Activated CD4-positive, alpha-beta T cell treated with anti-CD3 and anti-CD28 coated beads for 4 hours (primary cell): Measurements from ENCODE around the gene LIPK.
"Not testable (repeated sequence)": the region's sequence is repeated elsewhere in the genome, so short reads cannot be mapped to it uniquely, and the experiment has no call there.

Source experiments
- DNase-seq, 2 donors: peaks; one replicate each; pipeline ENCODE4 v3.0.0-alpha.2; 2020

The LIPK gene

DNA sequence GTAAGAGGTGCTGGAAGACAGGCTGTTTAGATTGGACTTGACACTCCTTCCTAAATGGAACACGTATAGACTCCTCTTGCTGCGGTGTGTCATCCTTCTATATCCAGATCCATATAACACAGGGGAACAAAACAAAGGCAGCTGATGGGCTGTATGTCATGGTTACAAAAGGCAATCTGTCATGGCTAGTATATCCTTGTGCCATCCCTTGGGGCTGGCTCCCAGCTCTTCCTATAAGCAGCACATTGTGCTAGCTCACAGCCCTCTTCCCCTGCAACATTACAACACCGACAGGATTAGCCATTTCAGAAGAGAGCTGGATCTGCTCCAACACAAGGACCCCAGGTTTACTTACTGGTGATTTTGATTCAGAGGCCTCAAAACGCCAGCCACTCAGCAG, 15.3 kb downstream of the LIPK start:
- DNase-seq: no peak

DNA sequence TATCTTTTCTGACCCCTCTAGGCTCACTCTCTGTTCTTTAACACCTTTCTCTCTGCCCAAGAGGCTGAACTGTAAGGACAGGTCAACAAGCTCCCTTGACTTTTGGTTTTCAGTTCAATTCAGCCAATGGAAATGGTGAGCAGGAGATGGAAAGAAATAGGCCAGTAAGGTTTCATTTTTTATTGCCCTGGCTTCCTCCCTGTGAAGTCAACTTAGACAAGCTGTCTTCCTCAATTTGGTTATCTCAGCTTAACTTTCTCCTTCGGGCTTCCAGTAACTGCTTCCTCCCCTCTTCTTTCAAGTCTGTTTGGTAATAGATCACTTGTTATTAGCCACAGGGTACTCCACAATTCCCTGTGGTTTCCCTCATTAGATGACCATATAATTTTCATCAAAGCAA, 19.7 kb downstream of the LIPK start:
- DNase-seq: no peak

DNA sequence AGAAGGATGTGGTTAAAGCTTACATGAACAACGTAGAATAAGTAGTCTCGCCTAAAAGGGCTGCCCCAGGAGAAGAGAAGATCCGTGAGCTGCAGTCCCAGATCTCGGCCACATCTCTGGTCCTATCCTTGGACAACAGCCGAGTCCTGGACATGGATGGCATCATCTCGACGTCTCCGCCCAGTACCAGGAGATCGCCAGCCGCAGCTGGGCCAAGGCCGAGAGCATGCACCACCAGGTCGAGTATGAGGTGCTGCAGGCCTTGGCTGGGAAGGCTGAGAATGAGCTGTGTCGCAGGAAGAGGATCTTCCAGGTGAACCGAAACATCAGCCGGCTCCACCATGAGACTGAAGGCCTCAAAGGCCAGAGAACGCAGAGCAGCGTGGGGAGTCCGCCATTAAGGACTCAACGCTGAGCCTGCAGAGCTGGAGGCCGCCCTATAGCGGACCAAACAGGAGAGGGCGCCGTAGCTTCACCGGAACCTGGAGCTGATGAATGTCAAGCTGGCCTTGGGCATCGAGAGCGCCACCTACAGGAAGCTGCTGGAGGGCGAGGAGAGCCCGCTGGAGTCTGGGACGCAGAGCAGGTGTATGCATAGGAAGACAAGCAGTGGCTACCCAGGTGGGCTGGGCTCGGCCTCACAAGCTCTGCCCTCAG, 22.2 kb downstream of the LIPK start:
- peak in 1 of 2 donors; percentile 3 for DNase-seq

DNA sequence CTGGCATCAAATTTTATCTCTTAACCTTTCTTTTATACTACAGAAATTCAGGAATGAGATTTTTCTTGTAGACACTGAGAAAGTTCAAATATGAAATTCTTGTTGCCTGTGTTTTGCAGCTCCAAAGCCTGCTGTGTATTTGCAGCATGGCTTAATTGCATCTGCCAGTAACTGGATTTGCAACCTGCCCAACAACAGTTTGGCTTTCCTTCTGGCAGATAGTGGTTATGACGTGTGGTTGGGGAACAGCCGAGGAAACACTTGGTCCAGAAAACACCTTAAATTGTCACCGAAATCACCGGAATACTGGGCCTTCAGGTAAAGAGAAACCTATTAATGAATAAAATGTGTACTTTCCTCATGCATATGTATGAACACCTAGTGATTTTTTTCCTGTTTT, 24.8 kb downstream of the LIPK start:
- no peak for DNase-seq

DNA sequence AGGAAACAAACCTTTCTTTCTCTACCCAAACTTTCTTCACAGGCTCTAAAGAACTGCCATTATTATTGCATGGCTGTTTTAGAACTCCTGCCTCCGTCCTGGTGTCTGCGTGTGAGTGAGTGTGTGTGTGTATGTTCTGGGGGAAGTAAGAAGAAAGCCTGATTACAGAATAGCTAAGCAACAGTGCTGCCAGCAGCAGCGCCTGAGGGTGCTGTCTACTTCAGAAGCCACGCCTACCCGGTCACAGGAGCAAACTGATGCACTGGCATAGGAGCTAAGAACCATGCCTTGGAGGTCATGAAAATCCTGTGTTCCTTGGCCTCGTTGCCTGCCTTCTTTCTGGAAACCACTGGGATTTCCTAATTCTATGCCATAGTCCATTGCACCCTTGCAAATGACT, 25.2 kb downstream of the LIPK start:
- DNase-seq: no peak

DNA sequence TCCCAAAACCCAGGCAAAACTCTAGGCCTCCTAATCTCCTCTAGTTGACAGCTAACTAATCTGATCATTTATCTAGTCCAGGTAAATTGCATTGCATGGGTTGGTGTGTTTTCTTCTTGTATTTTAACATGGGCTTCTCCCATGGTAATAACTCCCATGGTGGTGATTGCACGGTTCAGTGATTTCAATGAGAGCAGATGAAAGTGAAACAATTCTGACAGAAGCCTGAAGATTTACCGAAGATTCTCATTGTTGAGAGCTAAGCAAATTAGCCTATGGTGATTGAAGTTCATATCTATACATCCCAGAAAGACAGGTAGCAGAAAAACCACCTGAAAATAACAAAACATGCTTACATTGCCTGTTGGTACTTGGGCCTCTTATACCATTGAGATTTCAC, 27.2 kb downstream of the LIPK start:
- no peak for DNase-seq

DNA sequence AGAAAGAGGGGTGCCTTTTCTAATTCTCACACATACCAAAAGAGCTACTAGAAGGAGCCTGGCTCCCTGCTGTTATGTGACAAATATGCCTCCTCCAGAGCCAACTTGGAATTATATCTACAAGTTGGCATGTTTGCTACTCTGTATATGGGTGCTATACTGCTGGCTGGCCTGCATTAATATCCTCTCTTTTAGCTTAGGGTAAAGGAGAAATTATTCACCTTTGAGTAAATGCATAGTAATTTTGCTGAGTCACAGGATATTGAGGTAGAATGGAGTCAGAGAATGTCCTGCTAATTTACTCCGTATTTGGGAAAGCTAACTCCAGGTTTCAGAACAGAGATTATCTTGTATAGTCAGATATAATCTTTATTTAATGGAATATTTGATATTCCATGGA, 29.6 kb downstream of the LIPK start:
- DNase-seq: no peak

DNA sequence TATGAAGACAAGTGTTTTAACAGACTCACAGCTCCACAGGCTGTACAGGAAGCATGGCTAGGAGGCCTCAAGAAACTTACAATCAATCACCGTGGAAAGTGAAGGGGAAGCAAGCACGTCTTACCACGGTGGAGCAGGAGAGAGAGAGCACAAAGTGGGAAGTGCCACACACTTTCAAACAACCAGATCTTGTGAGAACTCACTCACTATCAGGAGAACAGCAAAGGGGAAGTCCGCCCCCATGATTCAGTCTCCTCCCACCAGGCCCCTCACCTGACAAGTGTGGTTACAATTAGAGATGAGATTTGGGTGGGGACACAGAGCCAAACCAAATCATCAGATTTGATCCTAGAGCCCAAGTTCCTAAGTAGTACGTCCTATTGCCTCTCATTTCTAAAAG, 35.9 kb downstream of the LIPK start:
- DNase-seq: not testable (repeated sequence)

DNA sequence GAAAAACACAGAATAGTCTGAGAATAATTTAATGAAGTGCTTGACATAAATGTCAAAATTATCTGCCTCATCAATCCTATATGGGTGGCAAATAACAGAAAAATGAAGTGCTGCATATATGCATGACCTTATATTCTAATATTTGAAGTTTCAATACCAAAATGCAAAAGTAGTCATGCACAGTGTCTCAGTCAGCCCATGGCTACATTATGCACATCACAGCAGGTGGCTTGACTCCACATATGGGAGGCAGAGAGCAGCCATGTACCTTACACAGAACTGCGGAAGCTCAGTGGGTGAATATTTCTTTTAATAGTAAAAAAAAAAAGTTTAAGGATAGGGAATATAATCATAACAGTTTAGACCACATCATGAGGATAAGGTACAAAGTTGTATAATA, 36.4 kb downstream of the LIPK start:
- no peak for DNase-seq

DNA sequence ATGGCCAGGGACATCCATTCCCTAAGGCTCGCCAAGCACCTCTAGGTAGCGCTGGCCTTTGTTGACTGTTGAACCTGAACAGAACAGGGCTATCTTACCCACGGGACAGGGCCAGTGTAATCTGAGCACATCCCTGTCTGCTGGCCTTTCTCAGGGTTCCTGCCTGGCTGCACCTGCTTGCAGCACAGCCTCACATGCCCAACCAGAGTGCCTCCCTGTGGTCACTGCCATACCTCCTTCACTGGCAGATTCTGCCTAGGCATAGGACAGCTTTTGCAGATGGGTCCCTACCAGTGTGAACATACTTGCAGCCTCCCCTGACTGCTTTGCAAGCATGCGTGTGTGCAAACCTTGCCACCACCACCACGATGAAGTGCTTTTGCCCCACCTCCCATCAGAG, 38.0 kb downstream of the LIPK start:
- DNase-seq: no peak

DNA sequence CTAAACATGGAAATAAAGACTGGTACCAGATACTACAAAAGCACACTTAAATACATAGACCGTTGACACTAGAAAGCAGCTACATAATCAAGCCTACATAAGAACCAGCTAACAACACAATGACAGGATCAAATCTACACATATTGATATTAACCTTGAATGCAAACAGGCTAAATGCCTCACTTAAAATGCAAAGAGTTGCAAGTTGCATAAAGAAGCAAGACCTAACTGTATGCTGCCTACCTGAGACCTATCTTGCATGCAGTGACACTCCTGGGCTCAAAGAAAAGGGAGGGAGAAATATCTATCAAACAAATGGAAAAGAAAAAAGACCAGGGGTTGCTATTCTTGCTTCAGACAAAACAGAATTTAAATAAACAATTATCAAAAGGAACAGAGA, 39.6 kb downstream of the LIPK start:
- no peak for DNase-seq

DNA sequence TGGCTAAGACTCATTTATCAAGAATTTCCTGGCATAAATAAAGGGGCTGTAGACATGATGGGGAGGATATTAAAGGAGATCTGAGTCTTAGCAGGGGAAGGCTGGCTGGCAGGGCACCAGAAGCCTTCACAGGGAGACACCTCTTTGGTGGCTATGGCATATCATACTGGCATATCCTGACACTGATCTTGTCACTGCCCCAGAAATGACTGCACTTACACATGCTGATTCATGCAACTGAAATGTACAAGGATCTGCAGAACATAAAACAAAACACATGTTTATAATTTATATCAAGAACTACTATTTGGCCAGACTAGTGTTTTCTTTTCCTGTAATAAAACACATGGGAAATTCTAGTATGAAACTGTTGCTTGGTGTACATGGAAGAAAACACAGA, 48.2 kb downstream of the LIPK start:
- no peak for DNase-seq

DNA sequence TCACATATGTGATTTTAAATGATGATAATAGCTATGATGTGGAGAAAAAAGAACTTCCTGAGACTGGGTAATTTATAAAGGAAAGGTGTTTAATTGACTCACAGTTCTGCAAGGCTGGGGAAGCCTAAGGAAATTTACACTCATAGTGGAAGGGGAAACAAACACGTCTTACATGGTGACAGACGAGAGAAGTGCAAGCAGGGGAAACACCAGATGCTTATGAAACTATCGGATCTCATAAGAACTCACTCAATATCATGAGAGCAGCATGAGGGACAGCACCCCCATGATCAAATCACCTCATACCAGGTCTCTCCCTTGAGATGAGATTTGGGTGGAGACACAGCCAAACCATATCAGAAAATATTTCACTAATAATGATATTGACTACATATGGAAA, 49.7 kb downstream of the LIPK start:
- DNase-seq: no peak

DNA sequence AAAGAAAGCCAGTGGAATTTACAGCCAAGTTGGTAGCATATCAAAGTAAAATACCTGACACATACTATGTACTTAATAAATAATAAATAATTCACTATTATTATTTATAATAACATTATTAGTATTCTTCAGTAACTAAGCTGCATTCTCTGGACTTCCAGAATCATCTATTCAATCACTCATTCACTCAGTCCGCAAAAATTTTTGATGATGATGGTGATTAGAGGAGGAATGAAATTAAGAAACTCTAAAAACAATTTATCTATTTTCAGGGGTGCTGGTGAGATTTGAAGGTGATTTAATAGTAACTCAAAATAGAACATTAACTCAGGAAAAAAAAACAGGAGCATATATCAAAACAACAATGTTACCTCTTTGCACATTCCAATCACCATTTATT, 50.6 kb downstream of the LIPK start:
- DNase-seq: no peak

DNA sequence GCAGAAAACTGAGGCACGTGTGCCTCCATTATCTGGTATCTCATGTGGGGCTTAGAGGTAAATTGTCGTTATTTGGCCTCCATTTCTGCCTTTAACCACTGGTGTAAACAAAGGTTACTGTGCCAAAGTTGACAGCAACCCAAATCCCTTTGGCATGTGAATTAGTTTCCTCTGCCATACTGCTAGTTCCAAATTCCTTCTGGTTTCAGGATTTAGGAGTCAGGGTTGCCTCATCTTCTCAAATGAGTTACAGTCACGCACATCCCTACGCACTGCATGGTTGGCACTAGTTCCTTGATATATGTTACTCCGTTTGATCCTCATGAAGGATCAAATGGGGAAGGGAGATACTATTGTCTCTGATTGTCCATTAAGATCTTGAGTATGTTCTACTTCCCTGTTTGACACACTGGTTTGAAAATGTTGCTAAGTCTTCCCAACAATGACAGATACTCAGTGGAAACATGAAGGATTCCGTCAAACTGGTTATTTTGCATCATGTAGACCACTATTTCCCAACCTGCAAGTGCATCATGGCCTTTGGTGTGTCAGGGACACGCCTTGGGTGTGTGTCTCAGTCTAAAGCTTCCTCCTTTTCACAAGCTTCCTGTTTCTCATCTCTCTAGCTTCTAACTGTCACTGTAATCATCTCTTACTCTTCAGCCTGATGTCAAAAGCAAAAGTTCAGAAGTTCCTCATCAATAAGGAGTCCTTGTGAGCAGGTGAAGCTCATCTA, 53.5 kb downstream of the LIPK start, which contains the start of gene LIPN:
Gene LIPN (plus strand): TSS at position 655 of the 736 bp plus-strand sequence. CDS start 1,386 bp downstream, outside the sequence.
- DNase-seq: no peak

DNA sequence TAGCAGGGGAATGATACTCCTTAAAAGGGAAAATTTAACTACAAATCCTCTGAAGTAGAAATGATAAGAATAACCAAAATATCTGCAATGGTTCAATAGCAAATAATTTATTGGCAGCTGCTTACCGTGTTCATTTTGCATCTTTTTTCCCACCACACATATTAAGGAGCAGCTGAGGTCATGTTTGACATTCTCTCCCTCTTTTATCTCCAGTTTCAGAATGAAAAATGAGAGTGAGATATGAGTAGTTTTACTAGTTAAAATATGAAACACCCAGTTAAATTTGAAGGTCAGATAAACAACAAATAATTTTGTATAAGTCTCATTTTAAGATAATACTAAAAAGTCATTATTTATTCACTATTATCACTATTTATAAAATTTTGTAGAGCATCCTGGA, 56.9 kb downstream of the LIPK start:
- no peak for DNase-seq

DNA sequence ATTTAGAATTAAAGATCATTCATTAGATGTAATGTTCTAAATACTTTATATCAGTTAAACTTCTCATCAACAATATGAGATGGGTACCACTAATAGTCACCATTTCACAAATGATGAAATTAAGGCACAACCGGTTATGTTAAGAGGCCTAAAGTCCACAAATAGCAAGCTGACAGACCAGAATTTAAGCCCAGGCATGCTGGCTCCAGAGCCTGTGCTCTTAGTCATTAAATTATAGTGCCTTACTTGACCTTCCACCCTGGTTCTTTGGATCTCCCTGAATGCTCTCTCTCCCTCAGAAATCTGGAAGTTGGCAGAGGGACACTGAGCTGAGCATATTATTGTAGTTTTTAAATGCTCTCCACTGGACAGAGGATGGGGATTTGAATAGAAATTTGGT, 57.4 kb downstream of the LIPK start:
- DNase-seq: no peak

DNA sequence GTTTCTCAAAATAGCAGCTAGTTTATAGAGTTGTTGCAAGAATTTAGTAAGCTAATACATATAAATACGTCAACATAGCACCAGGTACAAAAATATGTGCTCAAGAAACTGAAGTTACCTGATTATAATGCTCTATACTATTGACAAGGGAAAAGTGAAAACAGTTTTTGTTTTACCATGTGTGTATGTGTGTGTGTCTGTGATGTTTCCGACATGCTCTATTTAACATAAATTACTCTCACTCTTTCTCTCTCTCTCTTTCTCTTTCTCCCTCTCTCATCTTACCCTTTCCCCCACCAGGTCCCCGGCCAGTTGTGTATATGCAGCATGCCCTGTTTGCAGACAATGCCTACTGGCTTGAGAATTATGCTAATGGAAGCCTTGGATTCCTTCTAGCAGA, 58.1 kb downstream of the LIPK start:
- no peak for DNase-seq

DNA sequence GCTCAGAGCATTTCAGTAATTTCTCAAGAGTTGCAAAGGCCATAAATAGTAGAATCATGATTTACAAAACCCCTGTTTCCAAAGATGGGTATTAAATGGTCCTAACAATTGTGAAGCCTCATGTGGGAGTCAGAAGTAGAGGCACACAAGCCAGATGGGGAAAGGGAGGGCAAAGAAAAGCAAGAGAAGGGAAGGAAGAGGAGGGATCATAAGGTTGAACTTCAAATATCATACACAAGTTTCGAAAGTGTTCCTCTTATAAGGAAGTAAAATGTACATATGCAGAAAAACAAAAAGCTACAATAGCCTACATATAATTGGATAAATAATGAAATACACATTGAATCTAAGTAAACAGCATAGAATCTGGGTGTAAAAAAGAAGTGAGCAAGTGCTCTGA, 59.8 kb downstream of the LIPK start:
- no peak for DNase-seq

DNA sequence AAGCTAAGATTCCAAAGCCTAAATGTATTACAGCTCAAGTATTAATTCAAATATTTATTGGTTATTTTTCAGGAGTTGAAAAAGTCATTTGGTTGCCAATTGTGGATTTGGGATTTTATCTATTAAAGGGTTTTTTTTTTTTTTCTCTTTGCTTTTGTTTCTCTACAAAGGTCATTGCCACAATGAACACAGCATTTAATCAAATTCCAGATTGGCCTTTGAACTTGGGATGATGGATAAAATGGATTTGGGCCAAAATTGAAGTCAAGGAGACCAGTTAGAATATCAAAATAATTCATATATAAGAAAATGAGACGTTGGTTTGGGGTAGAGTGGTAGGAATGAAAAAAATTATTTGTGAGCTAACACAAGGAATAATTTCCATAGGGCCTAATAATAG, 63.3 kb downstream of the LIPK start:
- DNase-seq: no peak

DNA sequence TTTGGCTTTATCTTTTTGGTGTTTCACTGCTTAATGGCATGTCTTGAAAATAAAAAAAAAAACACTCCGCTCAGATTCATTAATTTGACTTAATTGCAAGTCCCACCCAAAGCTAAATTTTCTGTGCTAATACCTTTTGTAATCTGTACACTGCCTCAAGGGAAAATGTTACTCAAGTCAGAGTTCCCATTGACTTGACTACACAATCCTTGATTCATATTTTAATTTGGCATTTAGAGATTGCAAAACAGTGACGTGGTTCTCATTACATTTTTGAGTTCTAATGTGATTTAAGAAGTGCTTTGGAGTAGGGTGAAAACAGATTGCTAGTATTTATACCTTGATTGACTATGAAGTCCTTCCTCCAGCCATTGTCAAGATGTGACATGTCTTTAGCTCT, 75.2 kb downstream of the LIPK start:
- DNase-seq: no peak

DNA sequence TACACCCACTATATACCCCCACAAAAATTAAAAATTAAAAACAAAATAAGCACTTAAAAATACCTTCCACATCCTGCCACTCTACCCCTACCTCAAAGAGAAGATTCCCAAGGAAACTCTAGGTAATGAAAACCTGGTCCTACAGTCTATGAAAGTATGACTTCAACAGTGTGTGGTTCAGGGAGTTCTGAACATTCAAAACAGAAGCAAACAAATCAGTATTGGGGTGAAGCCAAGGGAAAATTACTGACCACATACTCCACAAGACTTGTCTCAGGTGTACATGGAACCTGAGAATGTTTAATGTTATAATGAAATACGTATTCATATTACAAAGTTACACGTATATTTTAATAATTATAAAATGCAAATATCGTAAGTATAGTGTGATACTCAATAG, 76.2 kb downstream of the LIPK start:
- no peak for DNase-seq

DNA sequence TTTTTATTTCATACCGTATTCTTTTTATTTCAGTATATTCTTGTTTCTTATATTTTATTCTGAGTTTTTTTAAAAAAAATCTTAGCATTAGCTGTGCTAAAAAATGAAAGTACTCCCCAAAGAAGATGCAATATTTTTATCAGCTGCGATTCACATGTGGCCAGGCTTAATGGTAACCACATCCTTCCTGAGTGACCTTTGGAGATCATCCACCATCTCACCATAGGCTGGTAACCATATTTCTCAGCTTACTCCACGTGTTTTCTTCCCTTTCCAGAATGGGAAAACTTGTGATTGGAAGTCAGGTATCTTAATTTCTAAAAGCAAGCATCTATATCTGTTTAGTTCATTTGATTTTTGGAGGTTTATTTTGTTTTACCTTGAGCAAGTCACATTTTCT, 77.7 kb downstream of the LIPK start:
- DNase-seq: no peak

DNA sequence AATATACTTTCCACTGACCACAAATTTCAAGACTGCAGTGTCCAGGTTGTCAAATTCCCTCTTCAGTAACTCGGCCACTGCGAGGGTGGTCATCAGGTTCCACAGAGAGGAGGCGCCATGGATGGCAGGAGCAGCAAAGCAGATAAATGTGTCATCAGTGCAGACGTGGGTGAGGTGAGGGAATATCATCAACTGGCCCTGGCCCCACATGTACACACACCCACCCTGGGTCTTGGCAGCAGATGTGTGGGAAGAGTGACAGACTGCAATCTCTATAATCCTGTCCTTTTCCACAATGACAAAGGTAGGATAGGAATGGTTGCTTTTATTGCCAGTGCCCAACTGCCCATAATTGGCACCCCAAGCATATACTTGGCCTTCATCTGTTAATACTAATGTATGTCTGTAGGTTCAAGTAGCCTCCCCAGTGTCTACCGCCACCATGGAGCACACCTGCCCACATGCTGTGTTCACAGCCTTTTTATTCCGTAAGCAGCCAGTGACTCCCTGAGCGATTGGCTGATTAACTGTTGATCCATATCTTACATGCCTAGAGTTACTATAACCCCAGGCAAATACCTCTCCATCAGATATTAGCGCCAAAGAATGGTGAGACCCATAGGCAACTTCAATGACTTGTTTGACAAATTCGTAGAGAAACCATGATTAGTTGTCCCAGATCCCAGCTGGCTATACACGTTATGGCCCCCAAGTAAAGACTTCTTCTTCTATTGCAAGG, 80.2 kb downstream of the LIPK start:
- DNase-seq: no peak
